Stimulated activated CD4-positive, alpha-beta T cell treated with anti-CD3 and anti-CD28 coated beads, Interleukin-15, amount 100 ng/mL, for 1 hour (primary cell): ENCODE results near the gene FTL.
"Not testable (repeated sequence)": the region's sequence is repeated elsewhere in the genome, so short reads cannot be mapped to it uniquely, and the experiment has no call there.

Experiments
- DNase-seq, 2 donors: peaks; one replicate each; pipeline ENCODE4 v3.0.0-alpha.2; 2020; ENCODE audit warnings: low read depth in 1 of 2, low spot score in 1 of 2

The FTL gene

GRCh38 chr19:48965040-48965805 lies at the start of gene FTL:
Gene FTL, plus strand, starts transcription at chr19:48965309. Its CDS starts 199 bp downstream, at chr19:48965508.
- peak; percentile 79 to 83 for DNase-seq

GRCh38 chr19:48915757-48916156 lies 49.4 kb upstream of the FTL start:
- no peak for DNase-seq

- DNase-seq = no peak
These were observed 47.0 kb upstream of the FTL start for GRCh38 chr19:48918071-48918470.

GRCh38 chr19:48918801-48919247 lies 46.3 kb upstream of the FTL start:
- no peak for DNase-seq

GRCh38 chr19:48919271-48919670 lies 45.8 kb upstream of the FTL start:
- not testable (repeated sequence) for DNase-seq

GRCh38 chr19:48920949-48921348 lies 44.2 kb upstream of the FTL start:
- DNase-seq = no peak

GRCh38 chr19:48921721-48922500 lies 43.2 kb upstream of the FTL start:
- DNase-seq = no peak

- no peak for DNase-seq
These were observed 42.3 kb upstream of the FTL start for GRCh38 chr19:48922548-48923490.

GRCh38 chr19:48925240-48925843 lies 39.8 kb upstream of the FTL start:
- DNase-seq = no peak

- DNase-seq = not testable (repeated sequence)
These were observed 39.2 kb upstream of the FTL start for GRCh38 chr19:48925890-48926289.

GRCh38 chr19:48926909-48927308 lies 38.2 kb upstream of the FTL start:
- no peak for DNase-seq

- DNase-seq = not testable (repeated sequence)
These were observed 37.4 kb upstream of the FTL start for GRCh38 chr19:48927692-48928091.

GRCh38 chr19:48928164-48929025 lies 36.7 kb upstream of the FTL start:
- no peak for DNase-seq

GRCh38 chr19:48933382-48933932 lies 31.7 kb upstream of the FTL start, which contains the start of gene DHDH:
Gene DHDH, plus strand, starts transcription at chr19:48933699. Its CDS starts 23 bp downstream, at chr19:48933722.
- DNase-seq = peak; percentile 60 to 78

GRCh38 chr19:48934837-48935236 lies 30.3 kb upstream of the FTL start:
- DNase-seq = no peak

- no peak for DNase-seq
These were observed 29.2 kb upstream of the FTL start for GRCh38 chr19:48935864-48936263.

GRCh38 chr19:48938256-48938655 lies 26.9 kb upstream of the FTL start:
- DNase-seq = no peak

- no peak for DNase-seq
These were observed 24.2 kb upstream of the FTL start for GRCh38 chr19:48940902-48941301.

- no peak for DNase-seq
These were observed 22.0 kb upstream of the FTL start for GRCh38 chr19:48943081-48943480.
